Glomerular visceral epithelial cell (primary cell): ENCODE measurements around the gene DYNC2H1.
"Not testable (repeated sequence)": the region's sequence is repeated elsewhere in the genome, so short reads cannot be mapped to it uniquely, and the experiment has no call there.

Experiments used
- DNase-seq: peaks from one replicate; pipeline ENCODE4 v3.0.0-alpha.2; 2016; ENCODE audit errors: extremely low spot score

Gene DYNC2H1

GRCh38 chr11:103370076-103370475 is 260.9 kb downstream of the DYNC2H1 start:
- no peak for DNase-seq

- peak; percentile 24 for DNase-seq
Measured at GRCh38 chr11:103372906-103373305, 263.7 kb downstream of the DYNC2H1 start.

GRCh38 chr11:103374227-103374626 is 265.0 kb downstream of the DYNC2H1 start:
- DNase-seq = not testable (repeated sequence)

- no peak for DNase-seq
Measured at GRCh38 chr11:103378931-103379330, 269.7 kb downstream of the DYNC2H1 start.

GRCh38 chr11:103380031-103380430 is 270.8 kb downstream of the DYNC2H1 start:
- no peak for DNase-seq

- DNase-seq = no peak
Measured at GRCh38 chr11:103384652-103385051, 275.4 kb downstream of the DYNC2H1 start.

GRCh38 chr11:103395612-103396011 is 286.4 kb downstream of the DYNC2H1 start:
- DNase-seq = peak; percentile 81

GRCh38 chr11:103396237-103396636 is 287.0 kb downstream of the DYNC2H1 start:
- no peak for DNase-seq

- no peak for DNase-seq
Measured at GRCh38 chr11:103397369-103397768, 288.1 kb downstream of the DYNC2H1 start.

- no peak for DNase-seq
Measured at GRCh38 chr11:103398829-103399228, 289.6 kb downstream of the DYNC2H1 start.

GRCh38 chr11:103406357-103406756 is 297.1 kb downstream of the DYNC2H1 start:
- DNase-seq = no peak

GRCh38 chr11:103407641-103408040 is 298.4 kb downstream of the DYNC2H1 start:
- no peak for DNase-seq

- DNase-seq = no peak
Measured at GRCh38 chr11:103413266-103413888, 304.2 kb downstream of the DYNC2H1 start.

GRCh38 chr11:103418014-103418413 is 308.8 kb downstream of the DYNC2H1 start:
- DNase-seq = no peak

- no peak for DNase-seq
Measured at GRCh38 chr11:103420593-103420992, 311.4 kb downstream of the DYNC2H1 start.

- DNase-seq = peak; percentile 29
Measured at GRCh38 chr11:103433386-103434072, 324.3 kb downstream of the DYNC2H1 start.

GRCh38 chr11:103434073-103434411 is 324.8 kb downstream of the DYNC2H1 start:
- DNase-seq = no peak

GRCh38 chr11:103436131-103436770 is 327.0 kb downstream of the DYNC2H1 start:
- DNase-seq = no peak

- DNase-seq = no peak
Measured at GRCh38 chr11:103441021-103441420, 331.8 kb downstream of the DYNC2H1 start.

GRCh38 chr11:103448966-103449365 is 339.7 kb downstream of the DYNC2H1 start:
- no peak for DNase-seq

- DNase-seq = no peak
Measured at GRCh38 chr11:103450241-103450640, 341.0 kb downstream of the DYNC2H1 start.

- DNase-seq = no peak
Measured at GRCh38 chr11:103453126-103453525, 343.9 kb downstream of the DYNC2H1 start.
